Measurements from ENCODE around the gene BMP15. TPM values are rescaled to one million over a fixed set of nuclear protein-coding genes. Genes with fewer than 3 reads are reported as not detected.
A peak's percentile ranks its signal among the peaks of the same experiment; 100 is the strongest.

The BMP15 gene
- total and polyA plus RNA-seq, 4 donors: not detected

DNA sequence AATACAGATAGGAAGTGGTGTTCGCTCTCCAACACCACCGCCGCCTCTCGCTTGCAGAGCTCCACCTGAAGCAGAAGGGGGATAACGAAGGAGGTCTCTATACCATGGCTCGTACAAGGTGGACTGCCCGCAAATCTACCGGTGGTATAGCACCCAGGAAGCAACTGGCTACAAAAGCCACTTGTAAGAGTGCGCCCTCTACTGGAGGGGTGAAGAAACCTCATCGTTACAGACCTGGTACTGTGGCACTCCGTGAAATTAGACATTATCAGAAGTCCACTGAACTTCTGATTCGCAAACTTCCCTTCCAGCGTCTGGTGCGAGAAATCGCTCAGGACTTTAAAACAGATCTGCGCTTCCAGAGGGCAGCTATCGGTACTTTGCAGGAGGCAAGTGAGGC is 5.2 kb upstream of the BMP15 start:
- Histone ChIP-seq H3K4me3 (ENCODE audit: low read depth in 1 of 3, low read length in 3 of 3) (no peak overlapping the region), H3K9me3 (ENCODE audit: control insufficient read depth in 4 of 4, low read length in 3 of 4) (no peaks in the 10 kb centered on the region), H3K4me1 (ENCODE audit: control insufficient read depth in 4 of 4, insufficient read depth in 4 of 4, low read length in 3 of 4) (peaks cover 0 to 4% (median 0%) of the 10 kb centered on the region in 4 donors), H3K9ac (ENCODE audit: low read depth in 1 of 2, low read length in 2 of 2) (no peak overlapping the region), H3K27ac (ENCODE audit: low read depth in 1 of 2, low read length in 2 of 2) (no peak overlapping the region), H3K27me3 (ENCODE audit: control insufficient read depth in 4 of 4, insufficient read depth in 4 of 4, low read length in 3 of 4) (peaks cover 0 to 2% (median 0%) of the 10 kb centered on the region in 4 donors), H3K36me3 (ENCODE audit: control insufficient read depth in 4 of 4, insufficient read depth in 3 of 4, low read depth in 1 of 4, low read length in 3 of 4) (no peaks in the 10 kb centered on the region)
- DNase-seq (ENCODE audit: low spot score): no peak
- 84% methylated on average over 17 of the region's 17 CpGs for WGBS
- TF ChIP-seq YY1 (IDR thresholded peaks at IDR 0.05) (no peak), RAD21 (IDR thresholded peaks at IDR 0.05) (peak; percentile 52 to 69), RXRA (IDR thresholded peaks at IDR 0.05) (no peak), HNF4A (conservative IDR thresholded peaks at IDR 0.05) (no peak)
- TF ChIP-seq, protein P1, sequence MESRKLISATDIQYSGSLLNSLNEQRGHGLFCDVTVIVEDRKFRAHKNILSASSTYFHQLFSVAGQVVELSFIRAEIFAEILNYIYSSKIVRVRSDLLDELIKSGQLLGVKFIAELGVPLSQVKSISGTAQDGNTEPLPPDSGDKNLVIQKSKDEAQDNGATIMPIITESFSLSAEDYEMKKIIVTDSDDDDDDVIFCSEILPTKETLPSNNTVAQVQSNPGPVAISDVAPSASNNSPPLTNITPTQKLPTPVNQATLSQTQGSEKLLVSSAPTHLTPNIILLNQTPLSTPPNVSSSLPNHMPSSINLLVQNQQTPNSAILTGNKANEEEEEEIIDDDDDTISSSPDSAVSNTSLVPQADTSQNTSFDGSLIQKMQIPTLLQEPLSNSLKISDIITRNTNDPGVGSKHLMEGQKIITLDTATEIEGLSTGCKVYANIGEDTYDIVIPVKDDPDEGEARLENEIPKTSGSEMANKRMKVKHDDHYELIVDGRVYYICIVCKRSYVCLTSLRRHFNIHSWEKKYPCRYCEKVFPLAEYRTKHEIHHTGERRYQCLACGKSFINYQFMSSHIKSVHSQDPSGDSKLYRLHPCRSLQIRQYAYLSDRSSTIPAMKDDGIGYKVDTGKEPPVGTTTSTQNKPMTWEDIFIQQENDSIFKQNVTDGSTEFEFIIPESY (IDR thresholded peaks at IDR 0.05): no peak
- TF ChIP-seq, protein P2, sequence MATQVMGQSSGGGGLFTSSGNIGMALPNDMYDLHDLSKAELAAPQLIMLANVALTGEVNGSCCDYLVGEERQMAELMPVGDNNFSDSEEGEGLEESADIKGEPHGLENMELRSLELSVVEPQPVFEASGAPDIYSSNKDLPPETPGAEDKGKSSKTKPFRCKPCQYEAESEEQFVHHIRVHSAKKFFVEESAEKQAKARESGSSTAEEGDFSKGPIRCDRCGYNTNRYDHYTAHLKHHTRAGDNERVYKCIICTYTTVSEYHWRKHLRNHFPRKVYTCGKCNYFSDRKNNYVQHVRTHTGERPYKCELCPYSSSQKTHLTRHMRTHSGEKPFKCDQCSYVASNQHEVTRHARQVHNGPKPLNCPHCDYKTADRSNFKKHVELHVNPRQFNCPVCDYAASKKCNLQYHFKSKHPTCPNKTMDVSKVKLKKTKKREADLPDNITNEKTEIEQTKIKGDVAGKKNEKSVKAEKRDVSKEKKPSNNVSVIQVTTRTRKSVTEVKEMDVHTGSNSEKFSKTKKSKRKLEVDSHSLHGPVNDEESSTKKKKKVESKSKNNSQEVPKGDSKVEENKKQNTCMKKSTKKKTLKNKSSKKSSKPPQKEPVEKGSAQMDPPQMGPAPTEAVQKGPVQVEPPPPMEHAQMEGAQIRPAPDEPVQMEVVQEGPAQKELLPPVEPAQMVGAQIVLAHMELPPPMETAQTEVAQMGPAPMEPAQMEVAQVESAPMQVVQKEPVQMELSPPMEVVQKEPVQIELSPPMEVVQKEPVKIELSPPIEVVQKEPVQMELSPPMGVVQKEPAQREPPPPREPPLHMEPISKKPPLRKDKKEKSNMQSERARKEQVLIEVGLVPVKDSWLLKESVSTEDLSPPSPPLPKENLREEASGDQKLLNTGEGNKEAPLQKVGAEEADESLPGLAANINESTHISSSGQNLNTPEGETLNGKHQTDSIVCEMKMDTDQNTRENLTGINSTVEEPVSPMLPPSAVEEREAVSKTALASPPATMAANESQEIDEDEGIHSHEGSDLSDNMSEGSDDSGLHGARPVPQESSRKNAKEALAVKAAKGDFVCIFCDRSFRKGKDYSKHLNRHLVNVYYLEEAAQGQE (IDR thresholded peaks at IDR 0.05): no peak
- TF ChIP-seq, protein P3, sequence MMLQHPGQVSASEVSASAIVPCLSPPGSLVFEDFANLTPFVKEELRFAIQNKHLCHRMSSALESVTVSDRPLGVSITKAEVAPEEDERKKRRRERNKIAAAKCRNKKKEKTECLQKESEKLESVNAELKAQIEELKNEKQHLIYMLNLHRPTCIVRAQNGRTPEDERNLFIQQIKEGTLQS (IDR thresholded peaks at IDR 0.05): no peak
- TF ChIP-seq, protein P4, sequence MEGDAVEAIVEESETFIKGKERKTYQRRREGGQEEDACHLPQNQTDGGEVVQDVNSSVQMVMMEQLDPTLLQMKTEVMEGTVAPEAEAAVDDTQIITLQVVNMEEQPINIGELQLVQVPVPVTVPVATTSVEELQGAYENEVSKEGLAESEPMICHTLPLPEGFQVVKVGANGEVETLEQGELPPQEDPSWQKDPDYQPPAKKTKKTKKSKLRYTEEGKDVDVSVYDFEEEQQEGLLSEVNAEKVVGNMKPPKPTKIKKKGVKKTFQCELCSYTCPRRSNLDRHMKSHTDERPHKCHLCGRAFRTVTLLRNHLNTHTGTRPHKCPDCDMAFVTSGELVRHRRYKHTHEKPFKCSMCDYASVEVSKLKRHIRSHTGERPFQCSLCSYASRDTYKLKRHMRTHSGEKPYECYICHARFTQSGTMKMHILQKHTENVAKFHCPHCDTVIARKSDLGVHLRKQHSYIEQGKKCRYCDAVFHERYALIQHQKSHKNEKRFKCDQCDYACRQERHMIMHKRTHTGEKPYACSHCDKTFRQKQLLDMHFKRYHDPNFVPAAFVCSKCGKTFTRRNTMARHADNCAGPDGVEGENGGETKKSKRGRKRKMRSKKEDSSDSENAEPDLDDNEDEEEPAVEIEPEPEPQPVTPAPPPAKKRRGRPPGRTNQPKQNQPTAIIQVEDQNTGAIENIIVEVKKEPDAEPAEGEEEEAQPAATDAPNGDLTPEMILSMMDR (IDR thresholded peaks at IDR 0.05; ENCODE audit: low read depth, low read length, missing input control): peak; percentile 36

DNA sequence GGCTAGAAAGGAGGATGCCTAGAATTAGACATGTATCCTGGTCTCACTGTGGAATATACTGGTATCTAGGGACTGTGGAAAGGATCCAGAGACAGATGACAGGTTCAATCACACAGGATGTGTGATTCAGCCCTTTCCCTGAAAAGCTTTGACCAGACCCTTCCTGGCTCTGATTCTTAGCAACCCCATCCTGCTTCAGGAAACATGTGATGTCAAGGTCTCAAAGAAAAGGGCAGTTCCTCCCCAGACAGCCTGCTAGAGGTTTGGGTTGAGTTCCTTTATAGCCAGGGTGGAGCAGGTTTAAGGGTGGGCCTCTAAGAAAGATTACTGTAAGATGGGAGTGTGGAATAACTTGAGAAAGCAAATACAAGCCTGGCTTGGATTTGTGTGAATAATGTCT is 3.0 kb downstream of the BMP15 start:
- Histone ChIP-seq H3K4me3 (ENCODE audit: low read depth in 1 of 3, low read length in 3 of 3) (no peak overlapping the region), H3K27me3 (ENCODE audit: control insufficient read depth in 4 of 4, insufficient read depth in 4 of 4, low read length in 3 of 4) (no peaks in the 10 kb centered on the region), H3K4me1 (ENCODE audit: control insufficient read depth in 4 of 4, insufficient read depth in 4 of 4, low read length in 3 of 4) (no peaks in the 10 kb centered on the region), H3K9ac (ENCODE audit: low read depth in 1 of 2, low read length in 2 of 2) (no peak overlapping the region), H3K27ac (ENCODE audit: low read depth in 1 of 2, low read length in 2 of 2) (no peak overlapping the region), H3K36me3 (ENCODE audit: control insufficient read depth in 4 of 4, insufficient read depth in 3 of 4, low read depth in 1 of 4, low read length in 3 of 4) (no peaks in the 10 kb centered on the region), H3K9me3 (ENCODE audit: control insufficient read depth in 4 of 4, low read length in 3 of 4) (no peaks in the 10 kb centered on the region)
- DNase-seq (ENCODE audit: low spot score): no peak
- TF ChIP-seq, protein P2 (IDR thresholded peaks at IDR 0.05): no peak
